B cell (primary cell): ENCODE data around the gene FRMD4A.

Experiments
- EZH2 ChIP-seq: IDR thresholded peaks from 2 replicates; pipeline ENCODE4 v1.6.1; 2012; ENCODE audit warnings: borderline replicate concordance, low read depth, mild to moderate bottlenecking, moderate library complexity, low read length; ENCODE audit not compliant: insufficient read depth, poor library complexity, severe bottlenecking
- TF ChIP-seq, protein P1 (sequence below): fragments of 200-600 bp; IDR thresholded peaks from one replicate; pipeline ENCODE4 v1.8.0; 2022; ENCODE audit warnings: antibody characterized with exemption, mild to moderate bottlenecking

DNA sequence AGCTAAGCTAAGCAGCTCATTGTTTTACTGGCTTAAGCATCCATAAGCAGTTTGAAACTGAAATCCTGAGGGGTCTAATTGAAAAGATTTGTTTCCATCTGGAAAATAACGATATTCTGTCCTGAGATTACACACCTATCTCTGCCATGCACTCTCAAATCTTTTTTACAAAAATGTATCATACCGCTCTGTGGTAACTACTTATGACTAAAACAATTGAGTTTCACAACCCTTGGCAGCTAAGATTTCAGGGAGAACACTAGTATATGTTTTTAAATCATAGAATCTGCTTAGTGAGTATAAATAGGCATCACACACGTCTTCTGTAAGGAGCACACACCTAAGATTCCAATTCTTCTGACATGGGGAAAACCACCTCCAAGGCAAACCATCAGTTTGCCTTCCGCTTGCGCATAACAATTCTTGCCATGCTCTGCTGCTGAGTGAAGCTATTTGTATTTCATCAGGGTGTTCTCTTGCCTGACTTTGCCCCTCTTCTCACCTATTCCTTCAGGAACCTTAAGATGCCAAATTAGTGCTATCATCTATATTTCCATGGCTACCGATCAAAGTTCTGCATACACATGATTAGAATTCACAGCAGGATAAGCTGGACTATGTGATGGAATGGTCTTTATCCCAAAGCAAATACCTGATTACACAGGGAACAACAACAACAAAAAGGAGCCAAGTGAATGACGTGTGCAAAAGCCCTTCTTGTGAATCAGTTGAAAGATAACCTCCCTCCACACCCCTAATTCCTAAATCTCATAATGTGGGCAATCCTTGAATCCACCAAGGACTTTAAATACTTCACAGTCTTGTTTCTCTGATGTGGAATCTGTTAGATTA is 703.0 kb downstream of the FRMD4A start:
- no peak for TF ChIP-seq EZH2
- TF ChIP-seq, protein P1, sequence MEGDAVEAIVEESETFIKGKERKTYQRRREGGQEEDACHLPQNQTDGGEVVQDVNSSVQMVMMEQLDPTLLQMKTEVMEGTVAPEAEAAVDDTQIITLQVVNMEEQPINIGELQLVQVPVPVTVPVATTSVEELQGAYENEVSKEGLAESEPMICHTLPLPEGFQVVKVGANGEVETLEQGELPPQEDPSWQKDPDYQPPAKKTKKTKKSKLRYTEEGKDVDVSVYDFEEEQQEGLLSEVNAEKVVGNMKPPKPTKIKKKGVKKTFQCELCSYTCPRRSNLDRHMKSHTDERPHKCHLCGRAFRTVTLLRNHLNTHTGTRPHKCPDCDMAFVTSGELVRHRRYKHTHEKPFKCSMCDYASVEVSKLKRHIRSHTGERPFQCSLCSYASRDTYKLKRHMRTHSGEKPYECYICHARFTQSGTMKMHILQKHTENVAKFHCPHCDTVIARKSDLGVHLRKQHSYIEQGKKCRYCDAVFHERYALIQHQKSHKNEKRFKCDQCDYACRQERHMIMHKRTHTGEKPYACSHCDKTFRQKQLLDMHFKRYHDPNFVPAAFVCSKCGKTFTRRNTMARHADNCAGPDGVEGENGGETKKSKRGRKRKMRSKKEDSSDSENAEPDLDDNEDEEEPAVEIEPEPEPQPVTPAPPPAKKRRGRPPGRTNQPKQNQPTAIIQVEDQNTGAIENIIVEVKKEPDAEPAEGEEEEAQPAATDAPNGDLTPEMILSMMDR: no peak
